ENCODE measurements around the gene MLXIP. TPM values are rescaled to one million over a fixed set of nuclear protein-coding genes. Genes with fewer than 3 reads are reported as not detected.

The MLXIP gene
- total RNA-seq, 1 experiment from 2014 or later: 32.4 TPM

- H4K5ac ChIP-seq (ENCODE audit: insufficient read length, low read depth, low read length): no peak overlapping the region
- Mint-ChIP-seq H3K4me1 (peaks cover 1 to 5% of the 10 kb centered on the region in 2 experiments), H3K36me3 (ENCODE audit: insufficient read depth in 1 of 3, low read depth in 3 of 3) (peaks cover 16 to 71% (median 65%) of the 10 kb centered on the region in 3 experiments; a peak in 6 of 7 replicates), H3K27me3 (ENCODE audit: low read depth) (no peaks in the 10 kb centered on the region; the same call in 1 of the 2 replicates), H3K9me3 (no peaks in the 10 kb centered on the region; a peak in 1 of 5 replicates), H3K4me3 (no peak overlapping the region), H3K27ac (no peak overlapping the region)
- H3K4me1 ChIP-seq (ENCODE audit: insufficient read depth, low read length): no peaks in the 10 kb centered on the region
- H3K14ac ChIP-seq (ENCODE audit: insufficient read depth, low read length): no peak overlapping the region
- H4K20me1 ChIP-seq (ENCODE audit: control insufficient read depth, insufficient read depth, insufficient read length): no peaks in the 10 kb centered on the region
- no peak overlapping the region for H2BK20ac ChIP-seq (ENCODE audit: low read depth, low read length, poor library complexity, severe bottlenecking)
- no peak overlapping the region for H3T11ph ChIP-seq (ENCODE audit: low read length)
- H4K8ac ChIP-seq (replicated peaks; ENCODE audit: insufficient read length, low read depth, low read length): no peak overlapping the region
- no peaks in the 10 kb centered on the region for H3K9me3 ChIP-seq (ENCODE audit: control insufficient read depth, low read depth, low read length)
- no peak overlapping the region for H3K23ac ChIP-seq (ENCODE audit: insufficient read length, low read depth, low read length)
- H2BK15ac ChIP-seq (ENCODE audit: low read depth, low read length): no peak overlapping the region
- no peak overlapping the region for H2BK120ac ChIP-seq (ENCODE audit: low read depth, low read length, poor library complexity, severe bottlenecking)
- H3K4me2 ChIP-seq (ENCODE audit: insufficient read depth, insufficient read length, low read length): no peak overlapping the region
- no peaks in the 10 kb centered on the region for H3K27me3 ChIP-seq (ENCODE audit: insufficient read depth, low read length)
- no peak overlapping the region for H3K18ac ChIP-seq (ENCODE audit: insufficient read length, low read depth, low read length)
- no peak overlapping the region for H2BK5ac ChIP-seq (ENCODE audit: insufficient read length, low read length)
- no CpG with 5 or more reads among the region's 3 CpGs for WGBS (ENCODE audit: extremely low coverage, insufficient read length, low lambda C conversion rate)
- no peak for DNase-seq
- H3K23me2 ChIP-seq (ENCODE audit: insufficient read length, low read depth, low read length, poor library complexity, severe bottlenecking): no peaks in the 10 kb centered on the region
- no peak overlapping the region for H2BK12ac ChIP-seq (ENCODE audit: insufficient read length, low read depth, low read length)
- H4K91ac ChIP-seq (ENCODE audit: insufficient read length, low read depth, low read length): no peak overlapping the region
- no peak overlapping the region for H3K4ac ChIP-seq (ENCODE audit: low read depth, low read length)
- TF ChIP-seq, protein P1, sequence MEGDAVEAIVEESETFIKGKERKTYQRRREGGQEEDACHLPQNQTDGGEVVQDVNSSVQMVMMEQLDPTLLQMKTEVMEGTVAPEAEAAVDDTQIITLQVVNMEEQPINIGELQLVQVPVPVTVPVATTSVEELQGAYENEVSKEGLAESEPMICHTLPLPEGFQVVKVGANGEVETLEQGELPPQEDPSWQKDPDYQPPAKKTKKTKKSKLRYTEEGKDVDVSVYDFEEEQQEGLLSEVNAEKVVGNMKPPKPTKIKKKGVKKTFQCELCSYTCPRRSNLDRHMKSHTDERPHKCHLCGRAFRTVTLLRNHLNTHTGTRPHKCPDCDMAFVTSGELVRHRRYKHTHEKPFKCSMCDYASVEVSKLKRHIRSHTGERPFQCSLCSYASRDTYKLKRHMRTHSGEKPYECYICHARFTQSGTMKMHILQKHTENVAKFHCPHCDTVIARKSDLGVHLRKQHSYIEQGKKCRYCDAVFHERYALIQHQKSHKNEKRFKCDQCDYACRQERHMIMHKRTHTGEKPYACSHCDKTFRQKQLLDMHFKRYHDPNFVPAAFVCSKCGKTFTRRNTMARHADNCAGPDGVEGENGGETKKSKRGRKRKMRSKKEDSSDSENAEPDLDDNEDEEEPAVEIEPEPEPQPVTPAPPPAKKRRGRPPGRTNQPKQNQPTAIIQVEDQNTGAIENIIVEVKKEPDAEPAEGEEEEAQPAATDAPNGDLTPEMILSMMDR (conservative IDR thresholded peaks at IDR 0.05): no peak
- H3K79me2 ChIP-seq (ENCODE audit: insufficient read depth, low read length): no peaks in the 10 kb centered on the region
- no peaks in the 10 kb centered on the region for H3K79me1 ChIP-seq (ENCODE audit: insufficient read depth, low read depth, low read length, poor library complexity, severe bottlenecking)
- no peak overlapping the region for H2AFZ ChIP-seq (ENCODE audit: low read length)
- H3K56ac ChIP-seq (ENCODE audit: insufficient read length, low read depth, low read length): no peak overlapping the region
- H2AK5ac ChIP-seq (ENCODE audit: insufficient read length, low read length): no peak overlapping the region
- H3K27ac ChIP-seq (ENCODE audit: insufficient read length, low read depth, low read length): no peak overlapping the region
- no peak overlapping the region for H3K9ac ChIP-seq (ENCODE audit: extremely low read depth, insufficient read length, low read length)
Measured at GRCh38 chr12:122057769-122058168, 20.8 kb upstream of the MLXIP start.

Data from H9 (cell line).